ENCODE measurements around the gene FRA10AC1.

FRA10AC1 gene

GRCh38 chr10:93629647-93630305 lies 72.6 kb downstream of the FRA10AC1 start:
- DNase-seq (ENCODE audit: low spot score), result no peak

GRCh38 chr10:93628858-93629257 lies 73.5 kb downstream of the FRA10AC1 start:
- DNase-seq (ENCODE audit: low spot score), result no peak

- DNase-seq (ENCODE audit: low spot score), result no peak
These were observed 79.5 kb downstream of the FRA10AC1 start for GRCh38 chr10:93622942-93623341.

GRCh38 chr10:93620925-93621324 lies 81.5 kb downstream of the FRA10AC1 start:
- DNase-seq (ENCODE audit: low spot score), result no peak
